Suprapubic skin (tissue), 4 donors: ENCODE data around the gene SEMA3F. TPM values are rescaled to one million over a fixed set of nuclear protein-coding genes. Genes with fewer than 3 reads are reported as not detected.

Source experiments
- DNase-seq, 2 donors: peaks; one replicate each; pipeline ENCODE4 v3.0.0-alpha.2; 2019; ENCODE audit warnings: low spot score in 2 of 2
- H3K27ac ChIP-seq: fragments of 200-600 bp; sonication (generic); one replicate; pipeline ENCODE4 v1.5.1; 2019
- H3K27me3 ChIP-seq: fragments of 200-600 bp; sonication (generic); one replicate; pipeline ENCODE4 v1.5.1; 2019
- H3K36me3 ChIP-seq: fragments of 200-600 bp; sonication (generic); one replicate; pipeline ENCODE4 v1.5.1; 2019
- H3K4me1 ChIP-seq: fragments of 200-600 bp; sonication (generic); one replicate; pipeline ENCODE4 v1.5.1; 2019
- H3K4me3 ChIP-seq: fragments of 200-600 bp; sonication (generic); one replicate; pipeline ENCODE4 v1.5.1; 2019; ENCODE audit warnings: mild to moderate bottlenecking
- H3K9me3 ChIP-seq: fragments of 200-600 bp; sonication (generic); one replicate; pipeline ENCODE4 v1.5.1; 2019
- EP300 ChIP-seq: sonication (generic); formaldehyde crosslinking; IDR thresholded peaks from one replicate; pipeline ENCODE4 v1.6.1; 2017; ENCODE audit warnings: antibody characterized with exemption
- POLR2A ChIP-seq, 2 donors: fragments of 450-650 bp; IDR thresholded peaks; one replicate each; pipeline ENCODE4 v1.6.1; 2017; ENCODE audit warnings: antibody characterized with exemption in 2 of 2, mild to moderate bottlenecking in 2 of 2, moderate library complexity in 2 of 2
- POLR2AphosphoS5 ChIP-seq, 3 donors: sonication (generic); formaldehyde crosslinking; IDR thresholded peaks; one replicate each; pipeline ENCODE4 v1.6.1; 2017; ENCODE audit warnings: antibody characterized with exemption in 3 of 3
- WGBS: methylation state at CpG from one replicate; pipeline ENCODE4 v1.1.5; 2018; 5-methylcytosine and 5-hydroxymethylcytosine counted together
- total RNA-seq, 4 donors: library from RNA; depleted of rRNA; stranded (reverse); fragments of >200 nt; gene quantifications; one replicate each; pipeline ENCODE4 v1.1.0, GENCODE V29; 2016
- TF ChIP-seq, protein P1 (sequence below), 2 donors: fragments of 200-600 bp in 1 of 2; fragments of 450-650 bp in 1 of 2; sonication (generic) in 1 of 2; IDR thresholded peaks; one replicate each; pipeline ENCODE4 v1.5.1; 2016 to 2019; ENCODE audit warnings: antibody characterized with exemption in 2 of 2, mild to moderate bottlenecking in 1 of 2, moderate library complexity in 1 of 2

Gene SEMA3F
- total RNA-seq, 4 donors from 2014 or later, result 123 to 188 (median 130) TPM

DNA sequence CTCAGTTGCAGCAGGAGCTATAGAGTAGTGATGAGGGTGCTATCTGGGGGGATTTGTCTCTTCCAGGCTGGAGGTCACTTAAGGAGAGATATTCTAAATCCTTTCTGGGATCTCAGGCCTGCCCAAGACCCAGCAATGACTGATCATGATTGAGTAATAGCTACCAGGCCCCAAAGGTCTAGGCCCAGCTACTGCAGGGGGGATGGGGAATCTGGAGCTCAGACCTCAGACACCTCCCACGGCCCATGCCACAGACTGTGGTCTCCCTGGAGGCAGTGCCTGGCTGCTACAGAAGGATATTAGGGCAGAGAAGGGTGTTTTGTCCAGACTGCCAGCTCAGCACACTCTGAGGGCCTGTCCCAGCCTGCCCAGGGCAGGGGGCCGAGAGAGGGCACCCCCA, 56.8 kb downstream of the SEMA3F start:
- H3K27me3 ChIP-seq, result no peaks in the 10 kb centered on the region
- no peaks in the 10 kb centered on the region for H3K36me3 ChIP-seq
- no peaks in the 10 kb centered on the region for H3K4me1 ChIP-seq
- no peaks in the 10 kb centered on the region for H3K9me3 ChIP-seq
- no peak for TF ChIP-seq POLR2A (IDR thresholded peaks at IDR 0.05)
- no peak for TF ChIP-seq POLR2AphosphoS5 (IDR thresholded peaks at IDR 0.05)
- no peak for TF ChIP-seq EP300
- TF ChIP-seq, protein P1, sequence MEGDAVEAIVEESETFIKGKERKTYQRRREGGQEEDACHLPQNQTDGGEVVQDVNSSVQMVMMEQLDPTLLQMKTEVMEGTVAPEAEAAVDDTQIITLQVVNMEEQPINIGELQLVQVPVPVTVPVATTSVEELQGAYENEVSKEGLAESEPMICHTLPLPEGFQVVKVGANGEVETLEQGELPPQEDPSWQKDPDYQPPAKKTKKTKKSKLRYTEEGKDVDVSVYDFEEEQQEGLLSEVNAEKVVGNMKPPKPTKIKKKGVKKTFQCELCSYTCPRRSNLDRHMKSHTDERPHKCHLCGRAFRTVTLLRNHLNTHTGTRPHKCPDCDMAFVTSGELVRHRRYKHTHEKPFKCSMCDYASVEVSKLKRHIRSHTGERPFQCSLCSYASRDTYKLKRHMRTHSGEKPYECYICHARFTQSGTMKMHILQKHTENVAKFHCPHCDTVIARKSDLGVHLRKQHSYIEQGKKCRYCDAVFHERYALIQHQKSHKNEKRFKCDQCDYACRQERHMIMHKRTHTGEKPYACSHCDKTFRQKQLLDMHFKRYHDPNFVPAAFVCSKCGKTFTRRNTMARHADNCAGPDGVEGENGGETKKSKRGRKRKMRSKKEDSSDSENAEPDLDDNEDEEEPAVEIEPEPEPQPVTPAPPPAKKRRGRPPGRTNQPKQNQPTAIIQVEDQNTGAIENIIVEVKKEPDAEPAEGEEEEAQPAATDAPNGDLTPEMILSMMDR (IDR thresholded peaks at IDR 0.05), result no peak
- no peak overlapping the region for H3K4me3 ChIP-seq
- WGBS, result 70% methylated on average over 1 of the region's 2 CpGs
- no peak overlapping the region for H3K27ac ChIP-seq
- no peak for DNase-seq

DNA sequence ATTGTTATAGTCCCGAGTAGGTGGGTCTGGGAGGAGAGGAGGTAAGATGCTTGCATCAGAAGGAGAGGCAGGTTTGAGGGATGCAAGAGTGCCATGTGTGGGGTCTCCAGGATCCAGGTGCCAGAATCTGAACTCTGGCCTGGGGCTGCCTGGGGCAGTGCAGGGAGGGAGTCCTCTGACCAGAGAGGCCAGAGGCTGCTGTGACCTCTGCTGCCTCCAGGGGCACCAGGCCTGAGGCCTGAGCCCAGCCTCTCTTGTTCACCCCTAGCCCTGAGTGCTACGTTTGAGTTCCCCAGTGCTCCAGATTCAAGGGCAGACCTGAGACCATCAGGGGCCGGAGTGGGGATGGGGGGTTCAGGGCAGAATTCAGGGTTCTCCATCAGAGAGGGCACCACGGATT, 57.4 kb downstream of the SEMA3F start:
- Histone ChIP-seq H3K4me1 (peaks cover 4% of the 10 kb centered on the region), H3K27ac (no peak overlapping the region), H3K36me3 (no peaks in the 10 kb centered on the region), H3K4me3 (no peak overlapping the region), H3K27me3 (no peaks in the 10 kb centered on the region), H3K9me3 (no peaks in the 10 kb centered on the region)
- no peak for DNase-seq
- TF ChIP-seq EP300 (no peak), POLR2A (IDR thresholded peaks at IDR 0.05) (no peak), POLR2AphosphoS5 (IDR thresholded peaks at IDR 0.05) (no peak)
- TF ChIP-seq, protein P1 (IDR thresholded peaks at IDR 0.05), result no peak
- 82% methylated on average over 2 of the region's 4 CpGs for WGBS

DNA sequence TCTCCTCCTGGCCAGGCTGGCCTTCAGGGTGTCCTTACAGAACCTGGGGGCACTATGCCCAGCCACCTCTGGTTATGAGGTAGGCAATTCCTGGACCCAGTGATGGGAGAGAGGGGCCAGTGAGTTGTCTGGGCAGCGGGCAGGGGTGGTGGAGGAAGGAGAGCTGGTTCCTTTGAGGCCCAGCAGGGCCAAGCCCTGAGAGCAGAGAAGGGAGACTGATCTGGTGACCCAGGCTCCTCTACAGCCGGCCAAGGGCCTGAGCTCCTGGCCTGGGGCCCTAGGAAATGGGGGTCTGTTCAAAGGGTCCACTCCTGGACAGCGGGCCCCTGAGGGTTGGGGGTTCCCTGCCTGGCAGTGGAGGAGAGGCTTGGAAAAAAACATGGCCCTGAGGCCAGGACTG, 57.8 kb downstream of the SEMA3F start:
- no peaks in the 10 kb centered on the region for H3K27me3 ChIP-seq
- H3K27ac ChIP-seq, result no peak overlapping the region
- TF ChIP-seq POLR2A (IDR thresholded peaks at IDR 0.05) (no peak), EP300 (no peak), POLR2AphosphoS5 (IDR thresholded peaks at IDR 0.05) (no peak)
- TF ChIP-seq, protein P1 (IDR thresholded peaks at IDR 0.05), result no peak
- 69% methylated on average over 3 of the region's 3 CpGs for WGBS
- DNase-seq, result no peak
- H3K4me1 ChIP-seq, result peaks cover 4% of the 10 kb centered on the region
- H3K36me3 ChIP-seq, result no peaks in the 10 kb centered on the region
- no peak overlapping the region for H3K4me3 ChIP-seq
- no peaks in the 10 kb centered on the region for H3K9me3 ChIP-seq

DNA sequence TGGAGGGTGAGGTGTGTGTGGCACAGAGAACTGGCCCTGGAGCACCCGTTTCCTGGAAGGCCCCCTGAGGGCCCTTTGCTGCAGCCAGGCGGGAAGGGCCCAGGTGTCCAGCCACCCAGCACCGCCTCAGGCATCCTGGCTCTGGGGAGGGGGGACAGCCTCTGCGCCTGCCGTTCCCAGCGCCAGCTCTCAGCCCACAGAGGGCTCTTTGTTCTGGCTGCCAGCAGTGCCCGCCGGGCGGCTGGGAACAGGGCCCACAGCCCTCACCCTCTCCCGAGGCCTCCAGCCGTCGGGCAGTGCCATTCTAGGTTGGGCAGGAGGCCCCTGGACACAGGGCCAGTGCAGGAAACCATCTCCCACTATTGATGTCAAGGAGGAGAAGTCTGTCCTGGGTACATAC, 58.2 kb downstream of the SEMA3F start:
- Histone ChIP-seq H3K27ac (no peak overlapping the region), H3K27me3 (no peaks in the 10 kb centered on the region), H3K9me3 (no peaks in the 10 kb centered on the region), H3K4me1 (peaks cover 4% of the 10 kb centered on the region), H3K4me3 (no peak overlapping the region), H3K36me3 (no peaks in the 10 kb centered on the region)
- DNase-seq, result no peak
- TF ChIP-seq EP300 (no peak), POLR2A (IDR thresholded peaks at IDR 0.05) (no peak), POLR2AphosphoS5 (IDR thresholded peaks at IDR 0.05) (no peak)
- TF ChIP-seq, protein P1 (IDR thresholded peaks at IDR 0.05), result no peak
- 76% methylated on average over 9 of the region's 12 CpGs for WGBS

DNA sequence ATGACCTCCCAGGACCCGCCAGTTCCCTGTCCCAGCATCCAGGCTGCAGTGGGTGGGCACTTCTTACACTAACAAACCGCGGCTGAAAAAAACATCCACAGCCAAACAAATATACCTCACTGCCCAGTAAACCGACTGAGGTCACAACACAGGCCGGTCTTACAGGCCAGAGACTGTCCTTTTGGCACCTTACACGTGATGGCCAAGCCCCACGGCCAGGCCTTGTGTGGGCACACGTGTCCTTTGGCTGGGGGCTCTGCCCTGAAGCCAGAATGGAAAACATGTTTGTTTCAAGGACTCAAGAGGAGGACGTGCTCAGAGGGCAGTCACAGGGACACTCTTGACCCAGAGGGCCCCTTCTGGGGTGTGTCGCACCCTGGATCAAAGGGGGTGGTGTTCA, 59.7 kb downstream of the SEMA3F start:
- TF ChIP-seq EP300 (no peak), POLR2AphosphoS5 (IDR thresholded peaks at IDR 0.05) (no peak), POLR2A (IDR thresholded peaks at IDR 0.05) (no peak)
- TF ChIP-seq, protein P1 (IDR thresholded peaks at IDR 0.05), result no peak
- no peak for DNase-seq
- H3K4me1 ChIP-seq, result peaks cover 4% of the 10 kb centered on the region
- WGBS, result 85% methylated on average over 10 of the region's 10 CpGs
- H3K27ac ChIP-seq, result no peak overlapping the region
- no peak overlapping the region for H3K4me3 ChIP-seq
- H3K36me3 ChIP-seq, result no peaks in the 10 kb centered on the region
- no peaks in the 10 kb centered on the region for H3K27me3 ChIP-seq
- no peaks in the 10 kb centered on the region for H3K9me3 ChIP-seq
